ENCODE data around the gene CPLX3.

CPLX3 gene

GRCh38 chr15:74845208-74845568 is 18.8 kb downstream of the CPLX3 start:
- ChIA-PET POLR2A (no interaction called here), CTCF (interaction anchor here (1.7 to 6.1 kb wide), 3 partner anchors 56 to 75 kb away, joined by 4 to 41 read pairs (median 38); no protein-coding TSS in a partner anchor)
- H3K4me3 ChIP-seq (ENCODE audit: low read depth, low read length), result no peak overlapping the region
- no peak for DNase-seq (ENCODE audit: low read depth, low spot score)
- TF ChIP-seq CTCF (IDR thresholded peaks at IDR 0.05; ENCODE audit: insufficient read depth, low read length, missing control alignments), result no peak

DNA sequence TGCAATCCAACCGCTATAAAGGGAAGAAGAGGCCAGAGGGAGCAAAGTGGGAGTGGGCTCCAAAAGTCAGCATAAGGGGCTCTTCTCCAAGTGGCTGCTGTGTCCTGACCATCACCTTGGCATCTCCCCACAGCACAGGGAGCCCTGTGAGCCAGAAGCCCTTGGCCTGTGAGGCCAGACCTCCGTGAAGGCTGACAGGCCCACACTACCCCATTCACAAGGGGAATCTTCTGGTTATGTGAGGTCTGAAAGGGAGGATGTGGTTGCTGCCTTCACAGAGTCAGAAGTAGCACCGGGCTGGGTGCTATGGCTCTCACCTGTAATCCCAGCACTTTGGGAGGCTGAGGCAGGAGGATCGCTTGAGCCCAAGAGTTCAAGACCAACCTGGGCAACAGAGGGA is 19.2 kb downstream of the CPLX3 start:
- TF ChIP-seq CTCF (IDR thresholded peaks at IDR 0.05; ENCODE audit: insufficient read depth, low read length, missing control alignments), result no peak
- CTCF ChIA-PET, result interaction anchor here (1.7 to 5.4 kb wide), 2 partner anchors 58 to 75 kb away, joined by 4 to 41 read pairs; no protein-coding TSS in a partner anchor
- DNase-seq (ENCODE audit: low read depth, low spot score), result no peak
- POLR2A ChIA-PET, result no interaction called here
- no peak overlapping the region for H3K4me3 ChIP-seq (ENCODE audit: low read depth, low read length)

DNA sequence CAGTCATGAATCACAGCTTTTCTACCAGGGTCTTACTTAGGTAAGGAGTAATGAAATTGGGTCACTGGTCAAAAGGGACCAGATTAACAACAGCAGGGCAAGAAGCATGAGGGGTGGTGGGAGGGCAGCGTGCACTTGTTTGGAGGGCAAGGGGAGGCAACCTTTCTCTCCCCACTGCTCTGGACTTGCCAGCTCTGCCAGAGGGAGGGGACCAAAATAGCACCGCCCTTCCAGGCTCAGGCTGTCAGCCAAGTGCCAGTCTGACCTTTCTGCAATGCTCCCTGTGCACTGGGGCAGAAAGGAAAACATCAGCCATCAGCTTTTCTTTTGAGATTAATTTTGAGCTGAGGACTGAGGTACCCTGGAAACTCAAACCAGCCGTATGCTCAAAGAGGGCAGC is 21.0 kb downstream of the CPLX3 start:
- no peak for DNase-seq (ENCODE audit: low read depth, low spot score)
- ChIA-PET POLR2A (no interaction called here), CTCF (interaction anchor here (1.3 to 1.6 kb wide), 2 partner anchors 9 to 357 kb away, joined by 3 to 4 read pairs; no protein-coding TSS in a partner anchor)
- no peak overlapping the region for H3K4me3 ChIP-seq (ENCODE audit: low read depth, low read length)
- no peak for TF ChIP-seq CTCF (IDR thresholded peaks at IDR 0.05; ENCODE audit: insufficient read depth, low read length, missing control alignments)

- CTCF ChIA-PET, result interaction anchor here (3.1 kb wide), 1 partner anchor 79 kb away, joined by 10 read pairs; no protein-coding TSS in a partner anchor
- TF ChIP-seq CTCF (IDR thresholded peaks at IDR 0.05; ENCODE audit: insufficient read depth, low read length, missing control alignments), result no peak
- DNase-seq (ENCODE audit: low read depth, low spot score), result no peak
- POLR2A ChIA-PET, result no interaction called here
- no peak overlapping the region for H3K4me3 ChIP-seq (ENCODE audit: low read depth, low read length)
Observed at GRCh38 chr15:74850393-74850792, 24.0 kb downstream of the CPLX3 start.

GRCh38 chr15:74851960-74852359 is 25.5 kb downstream of the CPLX3 start:
- ChIA-PET POLR2A (no interaction called here), CTCF (no interaction called here)
- no peak for TF ChIP-seq CTCF (IDR thresholded peaks at IDR 0.05; ENCODE audit: insufficient read depth, low read length, missing control alignments)
- no peak overlapping the region for H3K4me3 ChIP-seq (ENCODE audit: low read depth, low read length)
- no peak for DNase-seq (ENCODE audit: low read depth, low spot score)

DNA sequence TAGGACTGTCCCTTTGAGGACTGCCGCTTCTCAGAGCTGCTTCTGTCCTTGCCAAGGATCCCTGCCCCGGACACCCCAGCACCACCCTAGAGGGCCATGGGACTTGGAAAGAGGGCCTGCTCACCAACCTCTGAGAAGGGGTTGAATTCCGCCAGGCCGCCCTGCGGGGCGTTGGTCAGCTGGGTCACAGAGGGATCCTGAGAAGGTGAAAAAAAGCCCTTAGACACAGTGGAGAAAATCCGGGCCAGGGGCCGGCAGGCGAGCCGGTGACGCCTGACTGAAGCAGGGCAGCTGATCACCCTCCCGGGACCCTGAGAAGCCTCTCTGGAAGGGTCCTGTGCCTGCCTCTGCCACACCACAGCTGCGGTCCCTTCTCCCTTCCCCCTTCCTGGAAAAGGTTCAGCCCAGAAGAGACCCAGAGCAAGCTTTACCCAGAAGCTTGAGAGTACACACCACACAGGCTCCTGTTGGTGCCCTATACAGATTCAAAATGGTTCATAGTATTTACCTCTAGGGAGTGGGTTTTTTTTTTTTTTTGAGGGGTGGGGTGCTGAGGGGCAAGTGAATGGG is 28.1 kb downstream of the CPLX3 start:
- no peak for DNase-seq (ENCODE audit: low read depth, low spot score)
- ChIA-PET POLR2A (interaction anchor here (0.9 kb wide), 1 partner anchor 12 kb away, joined by 3 read pairs; no protein-coding TSS in a partner anchor), CTCF (interaction anchor here (1.2 to 3.9 kb wide), 3 partner anchors 12 to 47 kb away, joined by 3 to 14 read pairs (median 5); partner anchors contain the start of gene ULK3)
- TF ChIP-seq CTCF (IDR thresholded peaks at IDR 0.05; ENCODE audit: insufficient read depth, low read length, missing control alignments), result no peak
- H3K4me3 ChIP-seq (ENCODE audit: low read depth, low read length), result no peak overlapping the region

Measured in AG04449 (cell line).